ENCODE results near the gene PPM1A. TPM values are rescaled to one million over a fixed set of nuclear protein-coding genes. Genes with fewer than 3 reads are reported as not detected.

PPM1A gene
- total and polyA plus RNA-seq, 9 of the 15 experiments (the other 6 are each of a cell fraction or from before 2014, with no cell fraction given), result 5.5 to 23.9 (median 15.2) TPM

GRCh38 chr14:60233251-60233650, 15.8 kb upstream of the PPM1A start:
- in situ Hi-C loops (cut with MboI), result no loop called here
- DNase-seq (ENCODE audit: extremely low read depth in 1 of 4, low spot score in 3 of 4) (no peak), ATAC-seq (no peak), FAIRE-seq (no peak)
- Histone ChIP-seq H3K9me3 (replicated peaks; ENCODE audit: control insufficient read depth, insufficient read depth, low read depth, low read length) (no peaks in the 10 kb centered on the region), H3K9ac (ENCODE audit: insufficient read depth in 1 of 2, low read depth in 2 of 2, low read length in 2 of 2) (no peak overlapping the region), H4K20me1 (replicated peaks; ENCODE audit: control insufficient read depth, insufficient read depth, low read length) (no peaks in the 10 kb centered on the region), H3K4me3 (no peak overlapping the region), H3K9me1 (ENCODE audit: control insufficient read depth, insufficient read depth, low read length) (no peaks in the 10 kb centered on the region), H3K4me2 (ENCODE audit: insufficient read depth, low read length) (no peak overlapping the region), H3K36me3 (ENCODE audit: control insufficient read depth, insufficient read depth, low read length) (no peaks in the 10 kb centered on the region), H3K27ac (ENCODE audit: extremely low read depth, low read depth, low read length) (no peak overlapping the region), H3K4me1 (replicated peaks in 1 of 2; ENCODE audit: control insufficient read depth in 2 of 2, insufficient read depth in 2 of 2, low read length in 2 of 2) (no peaks in the 10 kb centered on the region; a peak in 2 of 5 replicates), H3K27me3 (ENCODE audit: control insufficient read depth in 2 of 2, insufficient read depth in 2 of 2, low read length in 2 of 2) (no peaks in the 10 kb centered on the region), H2AFZ (ENCODE audit: low read depth, low read length) (no peak overlapping the region), H3K79me2 (ENCODE audit: control insufficient read depth, insufficient read depth, low read length) (no peaks in the 10 kb centered on the region)
- CTCF ChIA-PET (ENCODE audit: low intra/inter-chr PET ratio), result no interaction called here
- POLR2A ChIA-PET, result interaction anchor here (1.4 kb wide), 1 partner anchor 12 kb away, joined by 4 read pairs; no protein-coding TSS in a partner anchor
- WGBS (ENCODE audit: insufficient coverage, low coverage, missing lambda C conversion rate), result 20% methylated on average over 3 of the region's 3 CpGs
- intact Hi-C loops (cut with micrococcal nuclease), result no loop called here
- TF ChIP-seq GABPA (tag; conservative IDR thresholded peaks at IDR 0.05; ENCODE audit: low read depth) (no peak), HMBOX1 (IDR thresholded peaks at IDR 0.05) (no peak), TBP (optimal IDR thresholded peaks at IDR 0.05; ENCODE audit: low read depth, low read length) (no peak), CBX3 (IDR thresholded peaks at IDR 0.05; ENCODE audit: borderline replicate concordance in 1 of 2, low read length in 2 of 2) (no peak), ZNF764 (CRISPR knock-in tag; IDR thresholded peaks at IDR 0.05; ENCODE audit: low read depth) (no peak), RNF219 (CRISPR knock-in tag; IDR thresholded peaks at IDR 0.05) (no peak), SMC3 (conservative IDR thresholded peaks at IDR 0.05; ENCODE audit: insufficient read depth, low read depth, low read length) (no peak)
- TF ChIP-seq, protein P1, sequence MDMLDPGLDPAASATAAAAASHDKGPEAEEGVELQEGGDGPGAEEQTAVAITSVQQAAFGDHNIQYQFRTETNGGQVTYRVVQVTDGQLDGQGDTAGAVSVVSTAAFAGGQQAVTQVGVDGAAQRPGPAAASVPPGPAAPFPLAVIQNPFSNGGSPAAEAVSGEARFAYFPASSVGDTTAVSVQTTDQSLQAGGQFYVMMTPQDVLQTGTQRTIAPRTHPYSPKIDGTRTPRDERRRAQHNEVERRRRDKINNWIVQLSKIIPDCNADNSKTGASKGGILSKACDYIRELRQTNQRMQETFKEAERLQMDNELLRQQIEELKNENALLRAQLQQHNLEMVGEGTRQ (CRISPR knock-in tag; IDR thresholded peaks at IDR 0.05), result no peak
- BruUV-seq (replicated peaks), result no TSS peak

Measured in K562 (cell line).